Right atrium auricular region (tissue), 2 donors: ENCODE results near the gene CXCR5. TPM values are rescaled to one million over a fixed set of nuclear protein-coding genes. Genes with fewer than 3 reads are reported as not detected.

Experiments
- DNase-seq: peaks from one replicate; pipeline ENCODE4 v3.0.0-alpha.2; 2019; ENCODE audit warnings: low spot score
- H3K27ac ChIP-seq, 2 donors: fragments of 200-600 bp; sonication (generic); 1 replicate in 1 of 2; 2 replicates in 1 of 2; pipeline ENCODE4 v1.5.1; 2016 to 2019
- H3K27me3 ChIP-seq, 2 donors: fragments of 200-600 bp; sonication (generic); one replicate each; pipeline versions ENCODE4 v1.5.1 to v1.6.0; 2017 to 2019
- H3K36me3 ChIP-seq: fragments of 200-600 bp; sonication (generic); one replicate; pipeline ENCODE4 v1.5.1; 2016
- H3K4me1 ChIP-seq, 2 donors: fragments of 200-600 bp; sonication (generic); one replicate each; pipeline versions ENCODE4 v1.5.1 to v1.6.0; 2017 to 2019
- H3K4me3 ChIP-seq, 2 donors: fragments of 200-600 bp; sonication (generic); 1 replicate in 1 of 2; 2 replicates in 1 of 2; pipeline ENCODE4 v1.5.1; 2017 to 2019; ENCODE audit warnings: mild to moderate bottlenecking in 1 of 2, moderate library complexity in 1 of 2
- H3K9me3 ChIP-seq, 2 donors: fragments of 200-600 bp; sonication (generic); one replicate each; pipeline ENCODE4 v1.5.1; 2019
- total RNA-seq, 2 donors: library from RNA; depleted of rRNA; stranded (reverse); fragments of >200 nt; gene quantifications; one replicate each; pipeline ENCODE4 v1.1.0, GENCODE V29; 2016
- TF ChIP-seq, protein P1 (sequence below), 2 donors: fragments of 200-600 bp; sonication (generic); IDR thresholded peaks; one replicate each; pipeline ENCODE4 v1.5.1; 2019; ENCODE audit warnings: antibody characterized with exemption in 2 of 2

The CXCR5 gene
- total RNA-seq, 2 donors from 2014 or later, result 0.16 TPM; not detected in 1

DNA sequence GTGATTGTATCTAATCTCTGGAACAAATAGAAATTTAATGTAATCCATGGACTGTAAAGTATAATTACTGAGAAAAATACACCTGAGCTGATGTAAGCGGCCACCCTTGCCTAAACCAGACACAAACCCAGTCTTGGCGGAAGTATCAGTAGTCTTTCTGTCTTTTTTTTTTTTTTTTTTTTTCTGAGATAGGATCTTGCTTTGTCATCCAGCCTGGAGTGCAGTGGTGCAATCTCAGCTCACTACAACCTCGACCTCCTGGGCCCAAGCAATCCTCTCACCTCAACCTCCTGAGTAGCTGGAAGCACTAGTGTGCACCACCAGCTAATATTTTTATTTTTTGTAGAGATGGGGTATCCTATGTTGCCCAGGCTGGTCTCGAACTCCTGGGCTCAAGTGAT, 5.5 kb upstream of the CXCR5 start:
- H3K9me3 ChIP-seq, result no peaks in the 10 kb centered on the region
- no peak for DNase-seq
- no peaks in the 10 kb centered on the region for H3K4me1 ChIP-seq
- TF ChIP-seq, protein P1, sequence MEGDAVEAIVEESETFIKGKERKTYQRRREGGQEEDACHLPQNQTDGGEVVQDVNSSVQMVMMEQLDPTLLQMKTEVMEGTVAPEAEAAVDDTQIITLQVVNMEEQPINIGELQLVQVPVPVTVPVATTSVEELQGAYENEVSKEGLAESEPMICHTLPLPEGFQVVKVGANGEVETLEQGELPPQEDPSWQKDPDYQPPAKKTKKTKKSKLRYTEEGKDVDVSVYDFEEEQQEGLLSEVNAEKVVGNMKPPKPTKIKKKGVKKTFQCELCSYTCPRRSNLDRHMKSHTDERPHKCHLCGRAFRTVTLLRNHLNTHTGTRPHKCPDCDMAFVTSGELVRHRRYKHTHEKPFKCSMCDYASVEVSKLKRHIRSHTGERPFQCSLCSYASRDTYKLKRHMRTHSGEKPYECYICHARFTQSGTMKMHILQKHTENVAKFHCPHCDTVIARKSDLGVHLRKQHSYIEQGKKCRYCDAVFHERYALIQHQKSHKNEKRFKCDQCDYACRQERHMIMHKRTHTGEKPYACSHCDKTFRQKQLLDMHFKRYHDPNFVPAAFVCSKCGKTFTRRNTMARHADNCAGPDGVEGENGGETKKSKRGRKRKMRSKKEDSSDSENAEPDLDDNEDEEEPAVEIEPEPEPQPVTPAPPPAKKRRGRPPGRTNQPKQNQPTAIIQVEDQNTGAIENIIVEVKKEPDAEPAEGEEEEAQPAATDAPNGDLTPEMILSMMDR (IDR thresholded peaks at IDR 0.05), result no peak
- H3K27me3 ChIP-seq, result no peaks in the 10 kb centered on the region
- H3K4me3 ChIP-seq, result no peak overlapping the region
- no peak overlapping the region for H3K27ac ChIP-seq
- no peaks in the 10 kb centered on the region for H3K36me3 ChIP-seq

DNA sequence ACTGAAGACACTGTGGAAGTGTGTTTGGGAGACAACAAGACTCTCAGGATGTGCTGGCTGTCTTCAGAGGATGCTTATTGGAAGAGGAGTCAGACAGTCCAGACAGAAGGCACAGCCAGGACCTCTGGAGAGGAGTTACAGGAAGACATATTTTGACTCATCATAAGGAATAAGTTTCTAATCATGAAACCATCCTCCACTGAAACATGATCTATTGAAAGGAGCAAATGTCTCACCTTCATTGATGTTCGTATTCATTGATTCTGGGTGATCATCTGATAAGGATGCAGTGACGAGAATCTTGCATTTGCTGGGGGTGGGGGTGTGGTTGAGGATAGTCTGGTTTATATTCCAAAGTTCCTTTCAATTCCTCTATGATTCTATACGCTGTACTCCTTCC, 2.5 kb upstream of the CXCR5 start:
- Histone ChIP-seq H3K9me3 (no peaks in the 10 kb centered on the region), H3K36me3 (no peaks in the 10 kb centered on the region), H3K4me3 (no peak overlapping the region), H3K27me3 (no peaks in the 10 kb centered on the region), H3K27ac (no peak overlapping the region), H3K4me1 (no peaks in the 10 kb centered on the region)
- TF ChIP-seq, protein P1 (IDR thresholded peaks at IDR 0.05), result no peak
- no peak for DNase-seq

DNA sequence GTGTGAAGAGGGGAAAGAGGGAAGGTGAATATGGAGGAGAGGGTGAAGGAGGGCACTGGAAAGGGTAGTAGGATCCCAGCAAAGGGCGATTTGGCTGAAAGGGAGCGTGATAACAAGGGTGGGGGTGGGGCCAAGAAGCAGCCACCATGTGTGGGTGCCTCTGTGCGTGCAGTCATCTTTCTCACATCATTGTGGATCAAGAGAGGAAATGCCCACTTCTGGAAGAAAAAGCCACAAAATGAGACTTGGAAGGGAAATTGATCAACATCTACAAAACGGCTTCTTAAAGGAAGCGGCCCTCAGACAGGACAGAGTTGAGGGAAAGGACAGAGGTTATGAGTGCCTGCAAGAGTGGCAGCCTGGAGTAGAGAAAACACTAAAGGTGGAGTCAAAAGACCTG, 1.2 kb upstream of the CXCR5 start:
- Histone ChIP-seq H3K27ac (no peak overlapping the region), H3K9me3 (no peaks in the 10 kb centered on the region), H3K36me3 (no peaks in the 10 kb centered on the region), H3K4me1 (peaks cover 0 to 6% of the 10 kb centered on the region in 2 donors), H3K27me3 (no peaks in the 10 kb centered on the region), H3K4me3 (no peak overlapping the region)
- TF ChIP-seq, protein P1 (IDR thresholded peaks at IDR 0.05), result no peak
- no peak for DNase-seq

DNA sequence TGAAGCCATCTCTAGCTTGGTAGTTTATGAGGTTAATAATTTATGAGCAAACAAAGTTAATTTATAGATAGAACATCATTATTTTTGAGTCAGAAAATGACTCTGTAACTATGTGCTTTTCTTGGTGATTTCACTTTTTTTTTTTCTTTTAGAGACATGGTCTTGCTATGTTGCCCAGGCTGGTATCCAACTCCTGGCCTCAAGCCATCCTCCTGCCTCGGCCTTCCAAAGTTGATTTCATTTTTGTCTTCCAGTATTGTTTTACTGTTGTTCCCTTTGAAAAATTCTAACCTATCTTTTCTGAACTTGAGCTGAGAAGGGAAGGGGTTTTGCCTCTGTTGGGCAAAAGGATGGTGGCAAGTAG, 706 bp upstream of the CXCR5 start:
- TF ChIP-seq, protein P1 (IDR thresholded peaks at IDR 0.05), result no peak
- no peaks in the 10 kb centered on the region for H3K36me3 ChIP-seq
- H3K4me3 ChIP-seq, result no peak overlapping the region
- DNase-seq, result no peak
- H3K4me1 ChIP-seq, result peaks cover 0 to 11% of the 10 kb centered on the region in 2 donors
- no peaks in the 10 kb centered on the region for H3K27me3 ChIP-seq
- H3K9me3 ChIP-seq, result no peaks in the 10 kb centered on the region
- no peak overlapping the region for H3K27ac ChIP-seq

DNA sequence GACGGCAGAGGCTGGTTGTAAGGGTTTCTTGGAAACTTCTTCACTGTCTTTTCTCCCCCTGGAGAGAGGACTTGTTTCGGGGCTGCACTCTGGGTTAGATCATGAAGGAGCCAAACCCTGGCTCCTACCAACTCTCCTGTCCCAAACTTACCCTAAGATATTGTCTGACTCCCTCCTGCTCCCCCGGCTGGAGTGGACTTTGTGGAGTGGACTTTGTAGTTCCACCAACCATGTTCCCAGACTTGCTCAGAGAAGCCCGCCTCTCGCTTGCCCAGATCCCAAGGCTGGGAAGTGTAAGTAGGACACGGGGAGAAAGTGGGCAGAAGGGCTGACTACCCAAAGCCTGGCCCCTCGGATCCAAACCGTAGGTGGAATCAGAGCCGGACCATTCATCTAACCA, 1.2 kb downstream of the CXCR5 start:
- Histone ChIP-seq H3K4me3 (no peak overlapping the region), H3K27ac (no peak overlapping the region)

DNA sequence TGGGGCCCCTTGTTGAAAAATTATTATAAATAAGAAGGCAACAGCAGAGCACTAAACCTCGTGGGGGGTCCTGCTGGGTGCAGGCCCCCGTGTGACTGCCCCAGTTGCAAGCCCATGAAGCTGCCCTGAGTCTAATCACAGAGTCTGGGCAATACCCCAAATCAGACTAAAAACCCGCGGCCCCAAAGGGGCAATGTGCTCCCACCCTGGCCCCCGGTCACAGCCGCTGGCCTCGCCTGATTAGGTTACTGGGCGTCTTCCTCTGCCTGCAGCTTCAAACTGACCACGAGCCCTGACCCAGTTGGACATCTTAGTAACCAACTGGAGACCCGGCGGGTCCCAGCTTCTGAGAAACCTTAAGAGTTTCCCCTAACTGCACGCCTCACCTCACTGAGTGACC, 1.6 kb downstream of the CXCR5 start:
- Histone ChIP-seq H3K4me1 (peaks cover 0 to 34% of the 10 kb centered on the region in 2 donors), H3K9me3 (no peaks in the 10 kb centered on the region), H3K36me3 (no peaks in the 10 kb centered on the region), H3K27me3 (no peaks in the 10 kb centered on the region), H3K4me3 (no peak overlapping the region), H3K27ac (no peak overlapping the region)
- no peak for DNase-seq
- TF ChIP-seq, protein P1 (IDR thresholded peaks at IDR 0.05), result no peak

More for the DNA sequence above, 1.2 kb downstream of the CXCR5 start:
- TF ChIP-seq, protein P1 (IDR thresholded peaks at IDR 0.05), result no peak
- Histone ChIP-seq H3K9me3 (no peaks in the 10 kb centered on the region), H3K27me3 (no peaks in the 10 kb centered on the region), H3K36me3 (no peaks in the 10 kb centered on the region), H3K4me1 (peaks cover 0 to 30% of the 10 kb centered on the region in 2 donors)
- no peak for DNase-seq
